Small intestine (tissue), 7 donors: Measurements from ENCODE around the gene COL7A1. TPM values are rescaled to one million over a fixed set of nuclear protein-coding genes. Genes with fewer than 3 reads are reported as not detected.
"Not testable (repeated sequence)": the region's sequence is repeated elsewhere in the genome, so short reads cannot be mapped to it uniquely, and the experiment has no call there.

ENCODE experiments used
- DNase-seq, 2 donors: peaks; one replicate each; pipeline versions ENCODE4 v3.0.0 to v3.0.0-alpha.2; 2013
- FAIRE-seq: peaks from 2 replicates; lab custom pipeline; 2012; peaks lifted over from hg19 to GRCh38; lab: Jason Lieb, UNC
- H3K27ac ChIP-seq, 3 donors: one replicate each; pipeline ENCODE4 v1.5.1; 2013; ENCODE audit warnings: low read length in 2 of 3, mild to moderate bottlenecking in 2 of 3, control low read depth in 1 of 3, inconsistent platforms in 1 of 3, low read depth in 1 of 3, moderate library complexity in 1 of 3
- H3K27me3 ChIP-seq, 3 donors: one replicate each; pipeline ENCODE4 v1.6.1; 2013; ENCODE audit warnings: low read length in 3 of 3, inconsistent platforms in 1 of 3; ENCODE audit not compliant: control insufficient read depth in 3 of 3, insufficient read depth in 3 of 3
- H3K36me3 ChIP-seq, 3 donors: one replicate each; pipeline ENCODE4 v1.6.1; 2013; ENCODE audit warnings: low read length in 3 of 3, inconsistent platforms in 1 of 3, low read depth in 1 of 3, mild to moderate bottlenecking in 1 of 3, moderate library complexity in 1 of 3; ENCODE audit not compliant: control insufficient read depth in 3 of 3, insufficient read depth in 2 of 3
- H3K4me1 ChIP-seq, 3 donors: one replicate each; pipeline ENCODE4 v1.6.1; 2013; ENCODE audit warnings: low read length in 2 of 3, inconsistent platforms in 1 of 3, low read depth in 1 of 3, mild to moderate bottlenecking in 1 of 3, moderate library complexity in 1 of 3; ENCODE audit not compliant: control insufficient read depth in 3 of 3, insufficient read depth in 2 of 3
- H3K4me3 ChIP-seq, 3 donors: one replicate each; pipeline ENCODE4 v1.5.1; 2013; ENCODE audit warnings: low read length in 3 of 3, control low read depth in 1 of 3, inconsistent platforms in 1 of 3, low read depth in 1 of 3, mild to moderate bottlenecking in 1 of 3, moderate library complexity in 1 of 3
- H3K9me3 ChIP-seq, 2 donors: one replicate each; pipeline ENCODE4 v1.6.1; 2013; ENCODE audit warnings: low read depth in 1 of 2, low read length in 1 of 2; ENCODE audit not compliant: control insufficient read depth in 2 of 2, insufficient read depth in 1 of 2
- WGBS, 3 donors: extraction: QIAGEN DNeasy Blood & Tissue Kit; methylation state at CpG; one replicate each; pipeline ENCODE4 v1.1.7; 2013; 5-methylcytosine and 5-hydroxymethylcytosine counted together
- polyA plus RNA-seq, 4 donors: library from polyadenylated mRNA; stranded (reverse) in 3 of 4; unstranded in 1 of 4; fragments of 200-250 nt in 3 of 4; fragments of 120-200 nt in 1 of 4; gene quantifications; one replicate each; pipeline versions ENCODE4 v1.2.1 to v1.2.3, GENCODE V29; 2013
- donor health status: healthy with polysubstance abuse.
- donor health status: control.
- donor health status: control.
- donor health status: Bipolar disorder and iron deficiency.
- donor health status: healthy.

The COL7A1 gene
- polyA plus RNA-seq, 4 donors = 8.0 to 120 (median 19.3) TPM

- not testable (repeated sequence) for DNase-seq, H3K4me3 ChIP-seq, H3K4me1 ChIP-seq, FAIRE-seq, H3K27ac ChIP-seq, H3K27me3 ChIP-seq, H3K9me3 ChIP-seq
- peaks cover 5 to 16% (median 8%) of the 10 kb centered on the region in 3 donors for H3K36me3 ChIP-seq
- 92 to 99% (median 97%) methylated on average over 4 of the region's 4 CpGs for WGBS, 3 donors
Observed at GRCh38 chr3:48530701-48531100, 64.4 kb downstream of the COL7A1 start.

GRCh38 chr3:48528754-48529153, 66.4 kb downstream of the COL7A1 start:
- no peak for FAIRE-seq

GRCh38 chr3:48528048-48528447, 67.1 kb downstream of the COL7A1 start:
- Histone ChIP-seq H3K4me3 (no peak overlapping the region), H3K9me3 (no peaks in the 10 kb centered on the region), H3K27me3 (no peaks in the 10 kb centered on the region), H3K27ac (no peak overlapping the region), H3K36me3 (peaks cover 3 to 17% (median 6%) of the 10 kb centered on the region in 3 donors), H3K4me1 (no peaks in the 10 kb centered on the region)
- DNase-seq = no peak
- WGBS, 3 donors = 93 to 96% (median 96%) methylated on average over 9 of the region's 9 CpGs
- no peak for FAIRE-seq

More at GRCh38 chr3:48528754-48529153, 66.4 kb downstream of the COL7A1 start:
- no peaks in the 10 kb centered on the region for H3K4me1 ChIP-seq
- H3K27me3 ChIP-seq = no peaks in the 10 kb centered on the region
- peaks cover 3 to 15% (median 6%) of the 10 kb centered on the region in 3 donors for H3K36me3 ChIP-seq
- DNase-seq = no peak
- H3K9me3 ChIP-seq = no peaks in the 10 kb centered on the region
- WGBS, 3 donors = 83 to 91% (median 89%) methylated on average over 3 of the region's 3 CpGs
- no peak overlapping the region for H3K27ac ChIP-seq
- H3K4me3 ChIP-seq = no peak overlapping the region

- H3K36me3 ChIP-seq = peaks cover 3 to 40% (median 6%) of the 10 kb centered on the region in 3 donors
- no peaks in the 10 kb centered on the region for H3K4me1 ChIP-seq
- 86 to 97% (median 90%) methylated on average over 8 to 9 of the region's 9 CpGs for WGBS, 3 donors
- FAIRE-seq = no peak
- H3K27ac ChIP-seq = no peak overlapping the region
- no peaks in the 10 kb centered on the region for H3K9me3 ChIP-seq
- DNase-seq = no peak
- H3K27me3 ChIP-seq = no peaks in the 10 kb centered on the region
- no peak overlapping the region for H3K4me3 ChIP-seq
Observed at GRCh38 chr3:48524970-48525369, 70.2 kb downstream of the COL7A1 start.

DNA sequence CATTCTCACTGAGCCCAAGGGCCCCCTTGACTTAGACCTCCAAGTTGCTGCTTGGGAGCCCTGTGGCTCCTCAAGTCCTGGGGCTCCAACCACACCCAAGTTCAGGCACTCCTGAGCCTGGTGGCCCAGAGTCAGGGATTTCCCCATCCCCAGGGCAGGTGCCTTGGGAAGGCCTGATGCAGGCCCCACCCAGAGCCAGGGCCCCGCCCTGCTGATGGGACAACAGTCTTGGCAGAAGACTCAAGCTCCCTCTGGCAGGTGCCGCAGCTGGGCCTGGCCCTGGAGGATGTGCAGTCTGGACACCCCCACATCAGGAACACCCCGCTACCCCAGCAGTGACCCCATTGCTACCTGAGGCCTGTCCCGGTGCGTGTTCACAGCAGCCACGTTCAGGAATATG, 73.5 kb downstream of the COL7A1 start:
- no peaks in the 10 kb centered on the region for H3K27me3 ChIP-seq
- H3K36me3 ChIP-seq = peaks cover 0 to 56% (median 7%) of the 10 kb centered on the region in 3 donors
- H3K27ac ChIP-seq = no peak overlapping the region
- H3K4me1 ChIP-seq = no peaks in the 10 kb centered on the region
- H3K9me3 ChIP-seq = no peaks in the 10 kb centered on the region
- 68 to 90% (median 81%) methylated on average over 6 of the region's 6 CpGs for WGBS, 3 donors
- no peak overlapping the region for H3K4me3 ChIP-seq
- FAIRE-seq = no peak
- no peak for DNase-seq

DNA sequence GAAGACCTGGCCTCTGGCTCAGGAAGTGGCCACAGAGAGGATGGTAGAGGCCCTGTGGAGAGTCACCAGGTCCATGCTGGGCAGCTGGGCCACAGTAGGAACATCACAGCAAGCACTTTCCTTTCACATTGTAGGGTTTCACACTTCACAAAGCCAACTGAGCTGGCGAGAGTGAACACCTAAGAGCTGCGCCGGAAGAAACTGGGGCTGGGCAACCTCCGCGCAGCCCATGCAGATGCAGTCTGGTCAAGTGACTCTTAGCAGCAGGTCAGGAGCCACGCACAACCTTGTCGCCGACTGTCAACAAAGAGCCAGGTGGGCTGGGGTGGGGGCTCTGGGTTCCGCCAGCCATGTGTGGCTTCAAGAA, 75.9 kb downstream of the COL7A1 start:
- peaks cover 0 to 45% (median 3%) of the 10 kb centered on the region in 3 donors for H3K36me3 ChIP-seq
- H3K9me3 ChIP-seq = no peaks in the 10 kb centered on the region
- no peak for FAIRE-seq
- 92 to 96% (median 95%) methylated on average over 9 of the region's 9 CpGs for WGBS, 3 donors
- no peak overlapping the region for H3K27ac ChIP-seq
- no peak for DNase-seq
- H3K4me1 ChIP-seq = no peaks in the 10 kb centered on the region
- no peak overlapping the region for H3K4me3 ChIP-seq
- H3K27me3 ChIP-seq = no peaks in the 10 kb centered on the region

DNA sequence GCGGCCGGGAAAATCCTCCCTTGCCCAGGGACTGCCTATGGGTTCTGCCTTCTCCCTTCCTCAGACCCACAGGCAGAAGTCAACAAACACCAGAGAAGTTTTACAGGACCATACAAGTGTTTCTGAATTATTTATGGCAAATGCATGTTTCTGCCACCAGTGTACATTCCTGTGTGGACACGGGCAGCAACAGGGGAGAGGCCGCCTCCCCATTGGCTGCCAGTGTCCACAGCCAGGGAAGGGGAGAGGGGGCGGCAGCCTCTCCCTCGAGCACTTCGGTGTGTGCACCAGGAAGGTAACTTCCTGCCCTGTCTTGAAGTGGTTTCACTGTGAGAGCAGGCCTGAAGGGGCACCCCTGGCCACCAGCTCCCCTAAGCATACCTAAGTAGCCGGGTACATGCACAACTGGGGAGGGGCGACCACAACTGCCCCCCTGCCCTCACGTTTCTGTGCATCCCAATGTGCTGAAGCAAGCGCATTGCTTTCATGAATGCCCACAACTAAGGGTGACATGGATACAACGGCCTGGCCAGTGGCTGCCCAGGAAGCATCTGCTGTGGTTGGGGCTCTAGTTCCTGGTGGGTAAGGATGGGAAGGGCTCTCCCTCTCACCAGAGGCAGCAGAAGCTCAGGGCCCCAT, 76.4 kb downstream of the COL7A1 start:
- H3K27me3 ChIP-seq = no peaks in the 10 kb centered on the region
- H3K27ac ChIP-seq = no peak overlapping the region
- DNase-seq (no peak), FAIRE-seq (no peak)
- WGBS, 3 donors = 64 to 80% (median 71%) methylated on average over 12 of the region's 12 CpGs
- H3K4me1 ChIP-seq = no peaks in the 10 kb centered on the region
- no peak overlapping the region for H3K4me3 ChIP-seq
- H3K36me3 ChIP-seq = peaks cover 0 to 45% (median 3%) of the 10 kb centered on the region in 3 donors
- H3K9me3 ChIP-seq = no peaks in the 10 kb centered on the region

GRCh38 chr3:48518069-48518468, 77.1 kb downstream of the COL7A1 start:
- H3K36me3 ChIP-seq = peaks cover 0 to 42% (median 3%) of the 10 kb centered on the region in 3 donors
- FAIRE-seq = no peak
- H3K27ac ChIP-seq = no peak overlapping the region
- no peak overlapping the region for H3K4me3 ChIP-seq
- no peaks in the 10 kb centered on the region for H3K9me3 ChIP-seq
- 89 to 93% (median 90%) methylated on average over 6 of the region's 6 CpGs for WGBS, 3 donors
- no peaks in the 10 kb centered on the region for H3K27me3 ChIP-seq
- DNase-seq = no peak
- H3K4me1 ChIP-seq = no peaks in the 10 kb centered on the region

- peaks cover 0 to 32% (median 3%) of the 10 kb centered on the region in 3 donors for H3K36me3 ChIP-seq
- FAIRE-seq (no peak), DNase-seq (no peak)
- H3K4me3 ChIP-seq = no peak overlapping the region
- H3K4me1 ChIP-seq = no peaks in the 10 kb centered on the region
- no peak overlapping the region for H3K27ac ChIP-seq
- H3K27me3 ChIP-seq = no peaks in the 10 kb centered on the region
- WGBS, 3 donors = 67 to 77% (median 70%) methylated on average over 8 of the region's 8 CpGs
- H3K9me3 ChIP-seq = no peaks in the 10 kb centered on the region
Observed at GRCh38 chr3:48516571-48516970, 78.6 kb downstream of the COL7A1 start.
